HT-29 (cell line): ENCODE measurements around the gene GRM6. TPM values are rescaled to one million over a fixed set of nuclear protein-coding genes. Genes with fewer than 3 reads are reported as not detected.

ENCODE experiments used
- DNase-seq: peaks from one replicate; pipeline ENCODE4 v3.0.0-alpha.2; 2015; ENCODE audit warnings: low spot score
- total RNA-seq: library from RNA; depleted of rRNA; stranded (reverse); fragments of >200 nt; shearing (Covaris generic); gene quantifications from 2 replicates; pipeline ENCODE4 v1.2.3, GENCODE V29; 2014; rRNA removed

The GRM6 gene
- total RNA-seq, 1 experiment from 2014 or later, result not detected

GRCh38 chr5:178984145-178985072 is 10.7 kb downstream of the GRM6 start:
- DNase-seq, result no peak

GRCh38 chr5:178983728-178984127 is 11.4 kb downstream of the GRM6 start:
- DNase-seq, result no peak

- DNase-seq, result no peak
Observed at GRCh38 chr5:178982941-178983340, 12.2 kb downstream of the GRM6 start.

- no peak for DNase-seq
Observed at GRCh38 chr5:178981381-178981780, 13.7 kb downstream of the GRM6 start.

- no peak for DNase-seq
Observed at GRCh38 chr5:178965465-178966055, 29.6 kb downstream of the GRM6 start.

- no peak for DNase-seq
Observed at GRCh38 chr5:178941361-178941760, 53.8 kb downstream of the GRM6 start.

GRCh38 chr5:178940569-178941360 is 54.4 kb downstream of the GRM6 start, which contains the start of gene ZNF454:
Gene ZNF454, plus strand, starts transcription at chr5:178941198. Its CDS starts 1,594 bp downstream, at chr5:178942792.
- no peak for DNase-seq

GRCh38 chr5:178931846-178932760 is 63.0 kb downstream of the GRM6 start:
- DNase-seq, result peak; percentile 2

Other genes starting within 250 kb of the GRM6 start
- 12.4 and 13.2 TPM in 2 replicates for gene ZNF354B, start 135.4 kb downstream of the GRM6 start, total RNA-seq
- not detected in 2 replicates for gene ZFP2, start 99.4 kb downstream of the GRM6 start, total RNA-seq
- not detected in 2 replicates for gene ZNF454, start 54.1 kb downstream of the GRM6 start, total RNA-seq
- not detected in 2 replicates for gene ZNF879, start 28.5 kb upstream of the GRM6 start, total RNA-seq
- not detected in 2 replicates for gene ZNF354C, start 65.1 kb upstream of the GRM6 start, total RNA-seq